GM12878 (cell line): ENCODE measurements around the gene PYGB. TPM values are rescaled to one million over a fixed set of nuclear protein-coding genes. Genes with fewer than 3 reads are reported as not detected.

Experiments
- ATAC-seq: fragments of 200-7000 bp; cut with Tn5 transposase; 3 replicates; pipeline ENCODE4 v1.9.1; 2020; ENCODE audit warnings: mild to moderate bottlenecking, moderate library complexity
- BruUV-seq: library from RNA; stranded (reverse); fragments of 400-500 nt; replicated peaks from 2 replicates; lab custom pipeline; 2021; lab: Mats Ljungman, UMichigan
- CTCF ChIA-PET: fragments of 300-600 bp; sonication (Branson Sonifier 250); formaldehyde crosslinking; extraction: SDS; loops from one replicate; lab custom pipeline; 2021; ENCODE audit warnings: inconsistent platforms; lab: Yijun Ruan, JAX
- POLR2A ChIA-PET: fragments of 350-600 bp; formaldehyde crosslinking; extraction: SDS; loops from one replicate; lab custom pipeline; 2021; ENCODE audit warnings: inconsistent platforms; lab: Charles Lee
- RAD21 ChIA-PET: fragments of 300-600 bp; sonication (Branson Sonifier 250); formaldehyde crosslinking; loops from one replicate; lab custom pipeline; 2023; ENCODE audit warnings: antibody characterized with exemption; ENCODE audit not compliant: unreplicated experiment; lab: Charles Lee
- SMC1A ChIA-PET: fragments of 300-600 bp; sonication (Branson Sonifier 250); formaldehyde crosslinking; loops from one replicate; lab custom pipeline; 2023; ENCODE audit not compliant: unreplicated experiment, uncharacterized antibody; lab: Charles Lee
- DNase-seq: peaks from one replicate; pipeline ENCODE4 v3.0.0-alpha.2; 2011; ENCODE audit warnings: low read depth, low spot score
- FAIRE-seq: peaks from 3 replicates; lab custom pipeline; 2011; peaks lifted over from hg19 to GRCh38; lab: Jason Lieb, UNC
- H2AFZ ChIP-seq: 2 replicates; pipeline ENCODE4 v1.6.0; 2011; ENCODE audit warnings: low read depth, low read length, control low read depth; ENCODE audit not compliant: control insufficient read depth
- H3K27ac ChIP-seq: 2 replicates; pipeline ENCODE4 v1.5.1; 2011; ENCODE audit warnings: control low read depth; ENCODE audit not compliant: control insufficient read depth, insufficient read depth
- H3K27me3 ChIP-seq, 2 experiments: replicated peaks in 1 of 2; 2 replicates each; pipeline versions ENCODE4 v1.6.0 to v1.6.1; 2011; ENCODE audit warnings: low read length in 1 of 2; ENCODE audit not compliant: control insufficient read depth in 2 of 2, insufficient read depth in 2 of 2
- H3K36me3 ChIP-seq, 2 experiments: 2 replicates each; pipeline ENCODE4 v1.5.1; 2011; ENCODE audit warnings: low read length in 1 of 2; ENCODE audit not compliant: control insufficient read depth in 2 of 2, insufficient read depth in 2 of 2
- H3K4me1 ChIP-seq: 2 replicates; pipeline ENCODE4 v1.6.1; 2011; ENCODE audit warnings: mild to moderate bottlenecking, low read length, moderate library complexity, mixed read lengths; ENCODE audit not compliant: control insufficient read depth, insufficient read depth
- H3K4me2 ChIP-seq: 2 replicates; pipeline ENCODE4 v1.6.0; 2011; ENCODE audit warnings: control low read depth; ENCODE audit not compliant: control insufficient read depth, insufficient read depth
- H3K4me3 ChIP-seq: fragments of 200-600 bp; sonication (generic); 2 replicates; pipeline ENCODE4 v1.5.1; 2016
- H3K79me2 ChIP-seq: 2 replicates; pipeline ENCODE4 v1.6.0; 2011; ENCODE audit warnings: low read length; ENCODE audit not compliant: control insufficient read depth, insufficient read depth
- H3K9ac ChIP-seq: 2 replicates; pipeline ENCODE4 v1.8.0; 2011; ENCODE audit warnings: low read length, control low read depth, mixed read lengths; ENCODE audit not compliant: control insufficient read depth, insufficient read depth
- H3K9me3 ChIP-seq: replicated peaks from 3 replicates; pipeline ENCODE4 v1.5.1; 2011; ENCODE audit warnings: mild to moderate bottlenecking, low read length; ENCODE audit not compliant: control insufficient read depth, insufficient read depth
- H4K20me1 ChIP-seq: 2 replicates; pipeline ENCODE4 v1.6.0; 2011; ENCODE audit not compliant: control insufficient read depth, insufficient read depth
- ATF3 ChIP-seq: IDR thresholded peaks from 2 replicates; pipeline ENCODE4 v1.6.1; 2011; ENCODE audit warnings: low read depth, mild to moderate bottlenecking, low read length, moderate library complexity, borderline replicate concordance; ENCODE audit errors: extremely low read depth
- KLF5 ChIP-seq: fragments of 450-650 bp; IDR thresholded peaks from 2 replicates; pipeline ENCODE4 v1.6.1; 2014; ENCODE audit warnings: mild to moderate bottlenecking; ENCODE audit not compliant: partially characterized antibody
- MEF2A ChIP-seq: IDR thresholded peaks from 2 replicates; pipeline ENCODE4 v1.6.1; 2011; ENCODE audit warnings: low read depth, mild to moderate bottlenecking, low read length, moderate library complexity; ENCODE audit not compliant: insufficient read depth
- NBN ChIP-seq: fragments of 450-650 bp; IDR thresholded peaks from 2 replicates; pipeline ENCODE4 v1.6.1; 2016
- TARDBP ChIP-seq: IDR thresholded peaks from 2 replicates; pipeline ENCODE4 v1.6.1; 2016; ENCODE audit warnings: borderline replicate concordance
- YBX1 ChIP-seq: fragments of 450-650 bp; IDR thresholded peaks from 2 replicates; pipeline ENCODE4 v1.6.1; 2016; ENCODE audit warnings: antibody characterized with exemption
- WGBS: methylation state at CpG from one replicate; pipeline ENCODE4 v1.1.6; 2016; ENCODE audit warnings: low lambda C conversion rate; ENCODE audit not compliant: insufficient replicate concordance, insufficient coverage; ENCODE audit errors: missing lambda C conversion rate; 5-methylcytosine and 5-hydroxymethylcytosine counted together
- in situ Hi-C: fragments of 300-500 bp; cut with MboI; formaldehyde crosslinking; loops from 9 replicates; pipeline ENCODE4 v1.14.3; 2018; ENCODE audit warnings: mixed read lengths
- intact Hi-C: fragments of 100-400 bp; cut with micrococcal nuclease; formaldehyde crosslinking; loops from one replicate; pipeline ENCODE4 v1.14.2; 2022; ENCODE audit not compliant: unreplicated experiment
- polyA plus RNA-seq, 11 experiments: library from polyadenylated mRNA; depleted of rRNA in 4 of 11; unstranded in 6 of 11; stranded (reverse) in 5 of 11; fragments of >200 nt; fragmentation: Nextera tagmentation in 4 of 11; fragmentation: Illumina TruSeq in 1 of 11; extraction: Ambion mirVana in 4 of 11; extraction: Trizol in 1 of 11; gene quantifications; 1 replicate in 1 of 11; 2 replicates in 10 of 11; pipeline versions ENCODE4 v1.2.1 to v1.2.3, GENCODE V29; 2011 to 2016; ENCODE audit warnings: inconsistent platforms in 2 of 11, missing spikeins in 2 of 11, low read depth in 1 of 11
- total RNA-seq, 4 experiments: library from RNA; depleted of rRNA in 3 of 4; stranded (reverse); fragments of >200 nt in 3 of 4; fragmentation: Illumina TruSeq in 1 of 4; extraction: Trizol in 1 of 4; gene quantifications; 2 replicates each; pipeline versions ENCODE4 v1.2.1 to v1.2.3, GENCODE V29; 2013 to 2021

PYGB gene
- total and polyA plus RNA-seq, 10 of the 15 experiments (the other 5 are each of a cell fraction or from before 2014, with no cell fraction given): 0.34 to 33.5 (median 21.8) TPM

GRCh38 chr20:25323496-25324246, 75.8 kb downstream of the PYGB start:
- Histone ChIP-seq H3K9ac (no peak overlapping the region), H3K79me2 (peaks cover 9% of the 10 kb centered on the region), H2AFZ (no peak overlapping the region), H3K9me3 (no peaks in the 10 kb centered on the region), H3K27me3 (no peaks in the 10 kb centered on the region), H3K4me2 (no peak overlapping the region), H3K4me1 (peaks cover 30% of the 10 kb centered on the region), H3K27ac (no peak overlapping the region), H3K36me3 (peaks cover 7 to 10% of the 10 kb centered on the region in 2 experiments), H3K4me3 (no peak overlapping the region), H4K20me1 (no peaks in the 10 kb centered on the region)
- ChIA-PET SMC1A (no interaction called here), POLR2A (no interaction called here), RAD21 (interaction anchor here (1.0 kb wide), 1 partner anchor 29 kb away, joined by 4 read pairs; no protein-coding TSS in a partner anchor), CTCF (interaction anchor here (0.6 to 2.2 kb wide), 2 partner anchors 16 to 75 kb away, joined by 3 to 7 read pairs; no protein-coding TSS in a partner anchor)
- whole genome bisulfite sequencing: 81% methylated on average over 12 of the region's 12 CpGs
- no peak for FAIRE-seq
- no peak for ATAC-seq
- BruUV-seq: no TSS peak
- in situ Hi-C loops: no loop called here
- DNase-seq: no peak
- intact Hi-C loops: no loop called here
- no peak for TF ChIP-seq KLF5
- no peak for TF ChIP-seq NBN
- no peak for TF ChIP-seq MEF2A
- no peak for TF ChIP-seq TARDBP
- no peak for TF ChIP-seq YBX1
- no peak for TF ChIP-seq ATF3
